Psoas muscle (tissue), 8 donors: Measurements from ENCODE around the gene IMMT. TPM values are rescaled to one million over a fixed set of nuclear protein-coding genes. Genes with fewer than 3 reads are reported as not detected.

Experiments
- ATAC-seq, 4 donors: fragments of 200-7000 bp; cut with Tn5 transposase; one replicate each; pipeline ENCODE4 v1.9.1; 2020; ENCODE audit warnings: moderate library complexity in 3 of 4, mild to moderate bottlenecking in 2 of 4
- DNase-seq, 2 donors: peaks; one replicate each; pipeline ENCODE4 v3.0.0-alpha.2; 2020
- H3K27ac ChIP-seq: fragments of 200-600 bp; one replicate; pipeline ENCODE4 v1.8.0; 2022
- H3K27me3 ChIP-seq, 3 donors: fragments of 200-600 bp in 1 of 3; one replicate each; pipeline versions ENCODE4 v1.6.1 to v1.8.0; 2013 to 2022; ENCODE audit warnings: low read length in 2 of 3, mild to moderate bottlenecking in 2 of 3, moderate library complexity in 1 of 3; ENCODE audit not compliant: insufficient read depth in 3 of 3
- H3K36me3 ChIP-seq, 2 donors: fragments of 200-600 bp in 1 of 2; one replicate each; pipeline versions ENCODE4 v1.6.1 to v1.8.0; 2013 to 2022; ENCODE audit warnings: low read depth in 1 of 2, mild to moderate bottlenecking in 1 of 2, moderate library complexity in 1 of 2; ENCODE audit not compliant: insufficient read depth in 1 of 2
- H3K4me1 ChIP-seq: fragments of 200-600 bp; one replicate; pipeline ENCODE4 v1.8.0; 2022
- H3K4me3 ChIP-seq: fragments of 200-600 bp; one replicate; pipeline ENCODE4 v1.8.0; 2022; ENCODE audit warnings: mild to moderate bottlenecking
- H3K9me3 ChIP-seq: fragments of 200-600 bp; one replicate; pipeline ENCODE4 v1.8.0; 2022
- CTCF ChIP-seq: fragments of 200-600 bp; IDR thresholded peaks from one replicate; pipeline ENCODE4 v1.8.0; 2022; ENCODE audit warnings: antibody characterized with exemption
- WGBS, 3 donors: extraction: QIAGEN DNeasy Blood & Tissue Kit; methylation state at CpG; one replicate each; pipeline versions ENCODE4 v1.1.6 to v1.1.7; 2013; 5-methylcytosine and 5-hydroxymethylcytosine counted together
- intact Hi-C, 2 donors: fragments of 100-400 bp; cut with DNase I; formaldehyde crosslinking; loops; one replicate each; pipeline versions ENCODE4 v1.11.0 to v1.14.2; 2022
- polyA plus RNA-seq, 3 donors: library from polyadenylated mRNA; stranded (reverse); fragments of 200-250 nt; gene quantifications; one replicate each; pipeline ENCODE4 v1.2.3, GENCODE V29; 2013
- total RNA-seq, 4 donors: library from RNA; stranded (reverse); fragmentation: NEBNext Ultra II Directional in 2 of 4; extraction: Animal tissue kit (Norgen Biotek cat#: 25700) in 2 of 4; gene quantifications; one replicate each; pipeline versions ENCODE4 v1.2.1 to v1.2.4, GENCODE V29; 2021 to 2023
- donor health status: healthy with polysubstance abuse.
- donor health status: DM: no; HTN: no; CAD: no; lungs with moderate emphysema.
- donor health status: Bipolar disorder and iron deficiency.
- donor health status: healthy.
- donor health status: DM: yes; HTN: yes; CAD: no.
- donor health status: DM: no; HTN: no; CAD: no.
- donor health status: DM: no; HTN: no; CAD: no.
- donor health status: DM: yes; HTN: yes; CAD: no.

IMMT gene
- total and polyA plus RNA-seq, 7 donors = 132 to 272 (median 151) TPM

DNA sequence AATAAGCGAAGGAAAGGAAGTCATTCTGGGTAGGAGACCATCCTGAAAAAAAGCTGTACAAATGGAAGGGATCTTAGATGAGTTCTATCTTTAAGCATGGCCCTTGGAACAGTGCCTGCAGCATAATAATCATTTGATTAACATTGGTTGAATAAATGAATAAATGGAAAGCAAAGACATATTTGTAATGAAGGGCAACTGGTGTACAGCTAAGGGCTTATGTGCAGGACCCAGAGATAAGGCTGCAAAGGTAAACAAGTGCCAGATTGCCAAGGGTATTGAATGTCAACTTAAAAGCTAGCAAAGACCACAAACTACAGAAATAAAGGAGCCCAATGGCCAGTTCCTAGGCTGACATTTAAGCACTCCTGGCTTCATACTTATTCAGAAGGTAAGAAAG is 19.4 kb downstream of the IMMT start:
- Histone ChIP-seq H3K27me3 (no peaks in the 10 kb centered on the region), H3K4me1 (peaks cover 21% of the 10 kb centered on the region), H3K36me3 (peaks cover 4 to 84% of the 10 kb centered on the region in 2 donors), H3K27ac (peak overlapping the region; percentile 54), H3K9me3 (no peaks in the 10 kb centered on the region), H3K4me3 (no peak overlapping the region)
- 78 to 97% (median 95%) methylated on average over 1 of the region's 1 CpG for WGBS, 3 donors
- DNase-seq (no peak), ATAC-seq (no peak)
- no peak for TF ChIP-seq CTCF
- intact Hi-C loops = no loop called here

DNA sequence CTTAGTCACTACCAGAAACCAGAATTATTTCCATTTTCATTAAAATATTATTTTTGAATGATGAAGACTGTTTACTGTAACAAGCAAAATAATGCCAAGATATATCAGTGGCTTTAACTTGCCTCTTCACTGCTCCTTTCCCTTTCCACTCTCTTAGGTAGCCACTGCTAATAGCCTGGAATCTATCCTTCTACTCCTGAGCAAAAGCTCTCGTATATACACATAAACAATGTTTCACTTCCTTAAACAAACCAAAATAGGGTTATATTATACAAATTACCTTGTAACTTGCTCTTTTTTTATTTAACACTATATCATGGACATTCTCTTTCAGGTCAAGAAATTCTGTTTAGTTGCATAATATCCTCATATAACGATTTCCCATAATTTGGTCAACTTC is 20.8 kb downstream of the IMMT start:
- 71 to 77% (median 76%) methylated on average over 2 of the region's 2 CpGs for WGBS, 3 donors
- TF ChIP-seq CTCF = no peak
- Histone ChIP-seq H3K27ac (no peak overlapping the region), H3K9me3 (no peaks in the 10 kb centered on the region), H3K27me3 (no peaks in the 10 kb centered on the region), H3K4me1 (peaks cover 21% of the 10 kb centered on the region), H3K4me3 (no peak overlapping the region), H3K36me3 (peaks cover 4 to 86% of the 10 kb centered on the region in 2 donors)
- intact Hi-C loops = no loop called here
- no peak for ATAC-seq
- no peak for DNase-seq

DNA sequence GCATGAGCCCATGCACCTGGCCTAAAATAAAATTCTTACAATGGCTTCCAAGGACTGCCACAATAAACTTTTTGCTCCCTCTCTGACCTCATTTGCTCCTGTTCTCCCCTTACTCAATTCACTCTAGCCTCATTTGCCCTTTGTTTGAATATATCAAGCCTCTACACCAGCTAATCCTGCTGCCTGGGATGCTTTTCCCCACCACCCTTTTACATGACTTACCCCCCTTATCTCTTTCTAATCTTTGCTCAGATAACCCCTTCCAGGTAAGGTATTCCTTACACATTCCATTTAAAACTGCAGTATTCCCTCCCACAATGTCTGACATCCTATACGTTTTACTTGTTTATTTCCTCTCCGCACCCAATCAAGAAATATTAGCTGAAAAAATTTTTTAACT is 22.7 kb downstream of the IMMT start:
- intact Hi-C loops = no loop called here
- WGBS, 3 donors = 87 to 95% (median 93%) methylated on average over 2 of the region's 2 CpGs
- H3K9me3 ChIP-seq = no peaks in the 10 kb centered on the region
- peaks cover 21% of the 10 kb centered on the region for H3K4me1 ChIP-seq
- DNase-seq (no peak), ATAC-seq (no peak)
- no peak overlapping the region for H3K4me3 ChIP-seq
- no peak for TF ChIP-seq CTCF
- peaks cover 4 to 86% of the 10 kb centered on the region in 2 donors for H3K36me3 ChIP-seq
- no peaks in the 10 kb centered on the region for H3K27me3 ChIP-seq
- no peak overlapping the region for H3K27ac ChIP-seq

GRCh38 chr2:86171295-86171694 is 24.0 kb downstream of the IMMT start:
- intact Hi-C loops = no loop called here
- no peak overlapping the region for H3K4me3 ChIP-seq
- WGBS, 3 donors = 59 to 78% (median 65%) methylated on average over 3 of the region's 3 CpGs
- TF ChIP-seq CTCF = no peak
- no peaks in the 10 kb centered on the region for H3K27me3 ChIP-seq
- no peak overlapping the region for H3K27ac ChIP-seq
- peaks cover 13% of the 10 kb centered on the region for H3K4me1 ChIP-seq
- peaks cover 5 to 86% of the 10 kb centered on the region in 2 donors for H3K36me3 ChIP-seq
- no peak for DNase-seq
- ATAC-seq = no peak
- H3K9me3 ChIP-seq = no peaks in the 10 kb centered on the region

- no peaks in the 10 kb centered on the region for H3K27me3 ChIP-seq
- H3K9me3 ChIP-seq = no peaks in the 10 kb centered on the region
- intact Hi-C loops = no loop called here
- peaks cover 6% of the 10 kb centered on the region for H3K4me1 ChIP-seq
- ATAC-seq (no peak), DNase-seq (no peak)
- no peak overlapping the region for H3K27ac ChIP-seq
- WGBS, 3 donors = 97 to 100% (median 98%) methylated on average over 4 of the region's 4 CpGs
- TF ChIP-seq CTCF = no peak
- no peak overlapping the region for H3K4me3 ChIP-seq
- H3K36me3 ChIP-seq = peaks cover 9 to 86% of the 10 kb centered on the region in 2 donors
These were observed 24.8 kb downstream of the IMMT start for GRCh38 chr2:86170449-86170848.
